Panc1 (cell line): ENCODE measurements around the gene WHAMM.

Experiments
- CTCF ChIP-seq: fragments of 450-650 bp; IDR thresholded peaks from 2 replicates; pipeline ENCODE4 v1.5.1; 2017; ENCODE audit warnings: mild to moderate bottlenecking
- REST ChIP-seq, 2 experiments: IDR thresholded peaks; 2 replicates each; pipeline ENCODE4 v1.6.1; 2011 to 2012; ENCODE audit warnings: low read depth in 2 of 2, control low read depth in 1 of 2, low read length in 1 of 2, mild to moderate bottlenecking in 1 of 2, moderate library complexity in 1 of 2; ENCODE audit not compliant: insufficient read depth in 1 of 2
- SIN3A ChIP-seq: IDR thresholded peaks from 2 replicates; pipeline ENCODE4 v1.6.1; 2012; ENCODE audit warnings: low read depth, mild to moderate bottlenecking, low read length, moderate library complexity, borderline replicate concordance; ENCODE audit not compliant: insufficient read depth
- TCF7L2 ChIP-seq: IDR thresholded peaks from 2 replicates; pipeline ENCODE4 v1.6.1; 2011; ENCODE audit warnings: mild to moderate bottlenecking, low read depth, low read length, inconsistent platforms

GRCh38 chr15:82810061-82810889 is 847 bp downstream of the WHAMM start:
- TF ChIP-seq REST (IDR thresholded peaks at IDR 0.05; ENCODE audit: insufficient read depth in 1 of 2, low read depth in 2 of 2, low read length in 1 of 2) (no peak), CTCF (peak; percentile 61), TCF7L2 (no peak; the same call in 1 of the 2 replicates), SIN3A (peak; percentile 51; the same call in 1 of the 2 replicates)
